Lower leg skin (tissue), 3 donors: ENCODE data around the gene CDCA4.

Experiments
- CTCF ChIP-seq, 3 donors: fragments of 450-650 bp; IDR thresholded peaks; one replicate each; pipeline ENCODE4 v1.5.1; 2016; ENCODE audit warnings: antibody characterized with exemption in 3 of 3, mild to moderate bottlenecking in 3 of 3, moderate library complexity in 2 of 3
- POLR2A ChIP-seq, 2 donors: fragments of 450-650 bp; IDR thresholded peaks; one replicate each; pipeline ENCODE4 v1.6.1; 2016 to 2017; ENCODE audit warnings: antibody characterized with exemption in 2 of 2, mild to moderate bottlenecking in 1 of 2, moderate library complexity in 1 of 2

- TF ChIP-seq POLR2A (IDR thresholded peaks at IDR 0.05) (no peak), CTCF (IDR thresholded peaks at IDR 0.05) (no peak)
These were observed 24.4 kb downstream of the CDCA4 start for GRCh38 chr14:104996483-104996882.
